NCI-H128 (cell line): ENCODE measurements around the gene CYP2W1.

Experiments
- DNase-seq: peaks from one replicate; lab custom pipeline; 2025; ENCODE audit not compliant: unreplicated experiment; lab: John Stamatoyannopoulos, UW

The CYP2W1 gene

GRCh38 chr7:981793-982510 is 1.0 kb upstream of the CYP2W1 start:
- DNase-seq: no peak

- no peak for DNase-seq
These were observed 424 bp upstream of the CYP2W1 start for GRCh38 chr7:982511-983003.

- no peak for DNase-seq
These were observed 663 bp downstream of the CYP2W1 start for GRCh38 chr7:983616-984071.

GRCh38 chr7:984361-985126 is 1.6 kb downstream of the CYP2W1 start:
- no peak for DNase-seq

GRCh38 chr7:985127-985416 is 2.1 kb downstream of the CYP2W1 start:
- no peak for DNase-seq

- DNase-seq: no peak
These were observed 3.1 kb downstream of the CYP2W1 start for GRCh38 chr7:985915-986741.

GRCh38 chr7:986766-987751 is 4.1 kb downstream of the CYP2W1 start:
- DNase-seq: no peak

- no peak for DNase-seq
These were observed 4.9 kb downstream of the CYP2W1 start for GRCh38 chr7:987909-988308.

GRCh38 chr7:988426-988911 is 5.5 kb downstream of the CYP2W1 start:
- DNase-seq: no peak

- DNase-seq: no peak
These were observed 6.1 kb downstream of the CYP2W1 start for GRCh38 chr7:988963-989529.

- no peak for DNase-seq
These were observed 7.5 kb downstream of the CYP2W1 start for GRCh38 chr7:990352-990932.

- no peak for DNase-seq
These were observed 8.2 kb downstream of the CYP2W1 start for GRCh38 chr7:990933-991728.

GRCh38 chr7:991729-992656 is 9.0 kb downstream of the CYP2W1 start:
- no peak for DNase-seq

- DNase-seq: peak; percentile 88
These were observed 10.0 kb downstream of the CYP2W1 start for GRCh38 chr7:992709-993607.

- no peak for DNase-seq
These were observed 11.8 kb downstream of the CYP2W1 start for GRCh38 chr7:994592-995308.

- no peak for DNase-seq
These were observed 12.6 kb downstream of the CYP2W1 start for GRCh38 chr7:995571-995970.
